Epithelial cell of proximal tubule (primary cell): ENCODE results near the gene POLR2C. TPM values are rescaled to one million over a fixed set of nuclear protein-coding genes. Genes with fewer than 3 reads are reported as not detected.

Experiments used
- DNase-seq: peaks from one replicate; pipeline ENCODE4 v3.0.0-alpha.2; 2011; ENCODE audit warnings: low read depth
- H3K4me3 ChIP-seq: 2 replicates; pipeline ENCODE4 v1.5.1; 2011; ENCODE audit warnings: low read depth, mild to moderate bottlenecking, low read length
- total RNA-seq: library from RNA; depleted of rRNA; stranded (reverse); fragments of >200 nt; gene quantifications from 2 replicates; pipeline ENCODE4 v1.2.3, GENCODE V29; 2015
- TF ChIP-seq, protein P1 (sequence below): conservative IDR thresholded peaks from 2 replicates; pipeline ENCODE4 v1.5.1; 2012; ENCODE audit warnings: low read depth, mild to moderate bottlenecking, low read length

The POLR2C gene
- total RNA-seq, 1 donor from 2014 or later, result 64.5 TPM

DNA sequence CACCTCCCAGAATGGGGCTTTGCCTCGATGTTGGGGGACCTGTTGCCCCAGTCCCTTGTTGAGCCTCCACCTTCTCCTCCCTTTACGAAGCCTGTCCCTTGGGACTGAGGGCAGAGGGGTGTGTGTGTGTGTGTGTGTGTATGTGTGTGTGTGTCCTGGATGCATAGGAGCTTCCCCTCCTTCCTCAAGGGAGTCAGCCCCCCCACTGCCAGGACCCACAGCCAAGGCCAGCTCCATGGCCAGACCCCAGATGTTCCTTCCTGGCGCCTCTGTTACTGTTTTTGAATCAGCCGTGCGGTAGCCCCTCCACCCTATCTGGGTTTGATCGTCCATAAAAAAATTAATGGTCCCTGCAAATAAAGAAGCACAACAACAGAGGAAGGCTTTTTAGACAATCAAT, 41.5 kb downstream of the POLR2C start:
- H3K4me3 ChIP-seq, result no peak overlapping the region
- no peak for DNase-seq
- TF ChIP-seq, protein P1, sequence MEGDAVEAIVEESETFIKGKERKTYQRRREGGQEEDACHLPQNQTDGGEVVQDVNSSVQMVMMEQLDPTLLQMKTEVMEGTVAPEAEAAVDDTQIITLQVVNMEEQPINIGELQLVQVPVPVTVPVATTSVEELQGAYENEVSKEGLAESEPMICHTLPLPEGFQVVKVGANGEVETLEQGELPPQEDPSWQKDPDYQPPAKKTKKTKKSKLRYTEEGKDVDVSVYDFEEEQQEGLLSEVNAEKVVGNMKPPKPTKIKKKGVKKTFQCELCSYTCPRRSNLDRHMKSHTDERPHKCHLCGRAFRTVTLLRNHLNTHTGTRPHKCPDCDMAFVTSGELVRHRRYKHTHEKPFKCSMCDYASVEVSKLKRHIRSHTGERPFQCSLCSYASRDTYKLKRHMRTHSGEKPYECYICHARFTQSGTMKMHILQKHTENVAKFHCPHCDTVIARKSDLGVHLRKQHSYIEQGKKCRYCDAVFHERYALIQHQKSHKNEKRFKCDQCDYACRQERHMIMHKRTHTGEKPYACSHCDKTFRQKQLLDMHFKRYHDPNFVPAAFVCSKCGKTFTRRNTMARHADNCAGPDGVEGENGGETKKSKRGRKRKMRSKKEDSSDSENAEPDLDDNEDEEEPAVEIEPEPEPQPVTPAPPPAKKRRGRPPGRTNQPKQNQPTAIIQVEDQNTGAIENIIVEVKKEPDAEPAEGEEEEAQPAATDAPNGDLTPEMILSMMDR, result no peak

DNA sequence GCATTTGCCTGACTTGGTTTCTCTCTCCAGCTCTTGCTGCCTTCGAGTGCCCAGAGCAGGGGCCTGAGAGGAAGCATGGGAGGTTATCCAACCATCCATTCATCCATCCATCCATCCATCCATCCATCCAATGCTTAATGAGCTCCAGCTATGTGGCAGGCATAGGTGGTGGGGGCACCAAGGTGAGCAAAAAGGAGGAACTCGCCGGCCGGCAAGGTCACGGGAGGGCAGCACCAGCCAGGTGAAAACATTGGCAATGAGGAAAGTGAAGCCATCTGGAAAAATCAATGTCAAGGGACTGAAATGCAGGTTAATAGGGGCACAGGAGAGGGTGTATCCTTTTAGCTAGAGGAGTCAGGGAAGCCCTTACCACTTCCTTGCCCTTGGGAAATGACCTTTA, 42.0 kb downstream of the POLR2C start:
- no peak overlapping the region for H3K4me3 ChIP-seq
- TF ChIP-seq, protein P1, result no peak
- DNase-seq, result no peak

DNA sequence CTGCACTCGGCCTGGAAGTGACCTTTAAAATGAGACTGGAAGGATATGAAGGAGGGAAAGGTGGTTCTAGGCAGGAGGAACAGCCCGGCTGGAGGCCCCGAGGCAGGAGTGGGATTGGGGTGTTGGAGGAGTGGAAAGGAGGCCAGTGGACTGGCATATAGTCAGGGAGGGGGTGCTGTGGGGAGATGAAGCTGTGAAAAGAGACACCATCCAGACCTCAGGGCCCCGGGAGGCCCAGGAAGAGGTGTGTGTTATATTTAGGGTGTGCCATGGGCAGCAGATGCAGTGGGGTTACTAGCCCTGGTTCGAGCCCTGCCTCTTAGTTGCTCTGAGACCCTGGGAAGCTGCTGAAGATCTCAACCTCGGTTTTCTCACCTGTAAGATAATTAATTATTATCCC, 42.7 kb downstream of the POLR2C start:
- TF ChIP-seq, protein P1, result no peak
- no peak for DNase-seq

DNA sequence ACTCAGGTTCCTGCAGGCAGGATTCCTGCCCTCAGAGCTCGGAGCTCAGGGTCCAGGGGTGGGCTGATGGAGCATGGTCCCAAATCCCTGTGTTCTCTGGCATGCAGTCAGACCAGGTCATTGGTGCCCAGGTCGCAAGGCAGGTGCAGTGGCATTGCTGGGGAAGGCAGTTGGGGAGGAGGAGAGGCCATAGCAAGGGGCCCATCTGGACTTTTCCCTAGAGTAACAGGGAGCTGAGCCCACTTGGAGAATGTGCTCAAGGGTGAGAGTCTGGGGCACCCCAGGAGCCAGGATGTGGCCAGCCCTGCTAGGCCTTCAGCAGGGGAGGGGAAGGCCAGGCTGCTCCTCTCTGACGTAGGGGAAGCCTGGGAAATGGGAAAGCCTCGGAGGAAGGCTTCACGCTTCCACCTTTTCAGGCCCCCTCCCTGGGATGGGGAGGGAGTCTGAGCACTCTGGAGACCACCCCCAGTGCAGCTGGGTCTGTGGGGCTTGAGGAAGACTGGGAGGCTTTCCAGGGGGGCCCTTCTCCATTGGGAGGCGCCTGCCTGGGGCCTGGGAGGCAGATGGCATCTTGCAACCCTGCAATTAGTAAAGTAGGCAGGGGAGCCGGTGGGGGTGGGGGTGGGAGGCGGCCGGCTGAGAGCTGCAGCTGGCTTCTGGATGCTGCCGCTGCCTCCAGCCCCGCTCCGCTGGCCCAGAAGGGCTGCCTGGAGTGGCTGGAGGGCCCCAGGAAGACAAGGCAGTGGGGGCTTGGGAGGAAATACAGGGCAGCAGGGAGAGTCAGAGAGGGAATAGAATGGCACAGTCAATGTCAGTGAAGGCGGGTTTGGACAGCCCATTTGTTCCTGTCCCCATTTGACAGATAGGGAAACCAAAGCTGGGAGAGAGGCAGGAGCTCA, 44.9 kb downstream of the POLR2C start:
- no peak for DNase-seq
- H3K4me3 ChIP-seq, result no peak overlapping the region
- TF ChIP-seq, protein P1, result no peak

More for the DNA sequence above, 42.7 kb downstream of the POLR2C start:
- no peak overlapping the region for H3K4me3 ChIP-seq

DNA sequence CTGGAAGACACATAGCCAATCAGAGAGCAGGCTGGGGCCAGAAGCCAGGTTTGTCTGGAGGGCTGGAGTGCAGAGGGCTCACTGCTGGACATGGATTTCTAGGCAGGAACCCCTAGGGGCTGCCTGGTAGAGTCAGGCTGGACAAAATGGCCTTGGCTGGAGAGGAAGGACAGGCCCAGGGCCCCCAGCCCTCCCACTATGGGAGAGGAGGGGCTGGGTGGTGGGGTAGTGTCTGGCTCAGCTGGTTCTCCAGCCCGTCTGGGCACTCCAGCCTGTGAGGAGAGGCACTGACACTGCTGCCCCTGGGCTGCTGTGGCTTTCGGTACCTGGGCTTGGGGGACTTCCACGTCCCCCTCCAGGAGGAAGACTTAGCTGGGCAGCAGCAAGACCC, 45.6 kb downstream of the POLR2C start:
- TF ChIP-seq, protein P1, result no peak
- no peak overlapping the region for H3K4me3 ChIP-seq
- DNase-seq, result no peak

DNA sequence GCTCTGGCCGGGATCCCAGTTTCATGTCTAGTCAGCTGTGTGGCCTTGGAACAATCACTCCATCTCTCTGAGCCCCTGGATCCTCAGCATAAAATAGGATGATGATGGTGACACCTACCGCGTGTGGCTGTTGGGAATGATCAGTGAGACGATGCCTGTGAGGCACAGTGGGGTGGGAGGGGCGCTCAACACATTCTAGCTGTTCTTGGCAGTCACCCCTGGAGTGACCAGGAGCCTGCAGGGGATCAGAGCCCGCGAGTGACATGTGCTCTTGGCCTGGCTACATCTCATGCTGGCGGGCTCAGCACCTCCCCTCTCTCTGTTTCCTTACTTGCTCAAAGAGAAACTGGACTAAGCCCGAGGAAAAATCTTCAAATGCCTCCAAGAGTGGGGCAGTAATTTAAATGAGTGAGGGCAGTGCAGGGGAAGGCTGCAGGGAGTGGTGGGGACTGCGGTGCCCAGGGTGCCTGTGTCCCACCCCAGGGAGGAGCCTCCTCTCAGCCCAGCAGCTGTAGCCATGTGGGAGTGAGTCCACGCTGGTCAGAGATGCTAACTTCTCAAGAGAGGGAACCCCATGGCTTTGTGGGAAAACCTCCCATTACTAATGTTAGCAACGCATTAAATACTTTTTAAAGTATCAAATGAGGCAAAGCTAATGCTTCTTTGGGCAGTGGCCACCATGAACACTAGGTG, 46.9 kb downstream of the POLR2C start:
- no peak for DNase-seq
- no peak overlapping the region for H3K4me3 ChIP-seq
- TF ChIP-seq, protein P1, result no peak
